ENCODE data around the gene ALK. TPM values are rescaled to one million over a fixed set of nuclear protein-coding genes. Genes with fewer than 3 reads are reported as not detected.
"Not testable (repeated sequence)": the region's sequence is repeated elsewhere in the genome, so short reads cannot be mapped to it uniquely, and the experiment has no call there.

Gene ALK
- total RNA-seq, 1 donor from 2014 or later = not detected

DNA sequence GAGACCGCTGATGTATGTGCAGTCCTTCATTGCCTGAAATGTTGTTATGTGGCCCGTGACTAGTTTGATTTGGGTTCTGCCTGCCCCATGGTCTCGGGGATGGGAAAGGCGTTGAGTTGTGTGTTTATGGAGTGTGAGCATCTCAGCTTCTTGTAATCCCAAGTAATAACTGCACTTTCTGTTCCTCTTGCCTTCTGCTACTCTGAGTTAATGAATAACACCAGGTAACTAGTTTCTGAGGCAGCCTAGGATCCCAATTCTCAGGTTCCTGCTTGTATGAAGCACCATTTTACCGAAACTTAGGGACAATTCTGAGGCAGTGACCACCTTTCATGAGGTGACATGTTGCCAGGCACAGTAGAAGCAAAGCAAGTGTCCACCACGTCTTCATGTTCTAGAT is 170.0 kb downstream of the ALK start:
- FAIRE-seq = no peak
- H3K4me3 ChIP-seq (ENCODE audit: low read depth, low read length) = no peak overlapping the region
- no peaks in the 10 kb centered on the region for H3K36me3 ChIP-seq (ENCODE audit: control insufficient read depth, insufficient read depth, low read length)
- no peak for DNase-seq (ENCODE audit: low read depth)
- no peak for TF ChIP-seq CTCF (IDR thresholded peaks at IDR 0.05; ENCODE audit: insufficient read depth, low read length, severe bottlenecking)
- peaks cover 7% of the 10 kb centered on the region for H3K27me3 ChIP-seq (ENCODE audit: control insufficient read depth, insufficient read depth, low read length)

- H3K27me3 ChIP-seq (ENCODE audit: control insufficient read depth, insufficient read depth, low read length); DNase-seq (ENCODE audit: low read depth); FAIRE-seq: not testable (repeated sequence)
These were observed 170.9 kb downstream of the ALK start for GRCh38 chr2:29750463-29750862.

DNA sequence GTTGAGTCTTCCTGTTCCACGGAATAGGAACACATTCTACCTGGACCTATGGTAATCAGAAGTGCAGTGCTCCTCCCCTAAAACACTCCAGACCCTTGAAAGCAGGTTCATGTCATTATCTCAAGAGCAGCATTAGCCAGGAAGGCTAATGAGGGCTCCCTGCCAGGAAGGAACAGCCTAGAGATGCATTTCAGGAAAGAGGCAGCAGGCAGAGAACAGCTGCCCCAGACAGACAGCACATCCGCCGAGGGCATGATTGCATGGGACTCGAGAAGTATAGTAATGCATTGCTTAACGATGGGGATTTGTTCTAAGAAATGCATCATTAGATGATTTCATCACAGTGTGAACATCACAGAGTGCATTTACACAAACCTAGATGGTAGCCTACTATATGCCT is 171.5 kb downstream of the ALK start:
- H3K36me3 ChIP-seq (ENCODE audit: control insufficient read depth, insufficient read depth, low read length) = no peaks in the 10 kb centered on the region
- DNase-seq (ENCODE audit: low read depth) = peak; percentile 37
- H3K4me3 ChIP-seq (ENCODE audit: low read depth, low read length) = no peak overlapping the region
- no peak for TF ChIP-seq CTCF (IDR thresholded peaks at IDR 0.05; ENCODE audit: insufficient read depth, low read length, severe bottlenecking)
- no peak for FAIRE-seq
- peaks cover 4% of the 10 kb centered on the region for H3K27me3 ChIP-seq (ENCODE audit: control insufficient read depth, insufficient read depth, low read length)

More at GRCh38 chr2:29750463-29750862, 170.9 kb downstream of the ALK start:
- H3K36me3 ChIP-seq (ENCODE audit: control insufficient read depth, insufficient read depth, low read length); H3K4me3 ChIP-seq (ENCODE audit: low read depth, low read length): not testable (repeated sequence)

DNA sequence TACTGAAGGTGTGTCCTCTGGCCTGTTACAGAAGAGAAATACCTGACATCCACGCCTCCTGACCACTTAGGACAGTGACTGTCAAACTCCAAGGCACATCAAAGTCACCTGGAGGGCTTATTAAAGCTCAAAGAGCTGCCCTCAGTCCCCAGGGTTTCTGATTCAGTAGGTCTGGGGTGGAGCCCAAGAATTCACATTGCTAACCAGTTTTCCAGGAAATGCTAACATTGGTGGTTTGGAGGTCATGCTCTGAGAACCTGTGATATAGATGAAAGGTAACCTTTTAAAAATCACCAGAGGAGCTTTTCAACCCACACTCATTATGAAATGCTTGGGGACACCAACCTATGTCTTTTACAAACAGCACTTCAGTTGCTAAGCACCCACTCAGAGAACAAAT is 172.3 kb downstream of the ALK start:
- H3K36me3 ChIP-seq (ENCODE audit: control insufficient read depth, insufficient read depth, low read length) = no peaks in the 10 kb centered on the region
- no peak for FAIRE-seq
- TF ChIP-seq CTCF (IDR thresholded peaks at IDR 0.05; ENCODE audit: insufficient read depth, low read length, severe bottlenecking) = no peak
- peak; percentile 52 for DNase-seq (ENCODE audit: low read depth)
- no peak overlapping the region for H3K4me3 ChIP-seq (ENCODE audit: low read depth, low read length)
- peaks cover 4% of the 10 kb centered on the region for H3K27me3 ChIP-seq (ENCODE audit: control insufficient read depth, insufficient read depth, low read length)

DNA sequence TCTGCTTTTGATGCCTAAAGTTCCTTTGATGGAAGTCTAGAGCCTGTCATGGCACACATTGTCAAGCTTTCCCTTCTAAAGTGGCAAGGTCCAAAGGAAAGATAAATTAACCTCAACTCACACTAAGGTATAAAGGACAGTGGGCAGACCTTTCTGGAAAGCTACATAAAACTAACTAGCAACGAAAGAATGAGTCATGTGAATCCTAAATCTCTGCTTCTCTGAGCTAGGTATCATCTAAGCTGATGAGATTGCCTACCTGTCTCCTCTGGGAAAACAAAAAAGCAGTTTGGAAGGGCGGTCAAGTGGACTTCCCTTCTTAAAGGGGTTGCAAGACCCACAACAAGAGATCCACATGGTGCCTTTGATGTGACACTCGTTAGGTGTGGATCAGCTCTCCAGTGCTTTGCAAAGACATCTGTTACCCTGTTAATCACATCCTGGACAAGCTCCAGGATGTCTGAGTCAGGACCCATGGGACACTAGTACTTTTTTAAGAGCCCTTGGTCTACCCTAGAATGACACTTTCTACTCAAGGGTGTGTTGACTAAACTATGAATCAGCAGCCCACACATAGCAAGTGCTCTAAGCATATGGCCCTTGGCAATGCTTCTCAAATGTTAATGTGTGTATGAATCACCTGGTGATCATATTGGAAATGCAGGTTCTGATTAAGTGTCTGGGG is 173.5 kb downstream of the ALK start:
- Histone ChIP-seq H3K36me3 (ENCODE audit: control insufficient read depth, insufficient read depth, low read length) (no peaks in the 10 kb centered on the region), H3K27me3 (ENCODE audit: control insufficient read depth, insufficient read depth, low read length) (peaks cover 4% of the 10 kb centered on the region), H3K4me3 (ENCODE audit: low read depth, low read length) (no peak overlapping the region)
- DNase-seq (ENCODE audit: low read depth) (peak; percentile 100), FAIRE-seq (peak; percentile 98)
- no peak for TF ChIP-seq CTCF (IDR thresholded peaks at IDR 0.05; ENCODE audit: insufficient read depth, low read length, severe bottlenecking)

GRCh38 chr2:29744976-29745375 is 176.4 kb downstream of the ALK start:
- FAIRE-seq (no peak), DNase-seq (ENCODE audit: low read depth) (no peak)
- no peak overlapping the region for H3K4me3 ChIP-seq (ENCODE audit: low read depth, low read length)
- no peaks in the 10 kb centered on the region for H3K36me3 ChIP-seq (ENCODE audit: control insufficient read depth, insufficient read depth, low read length)
- no peaks in the 10 kb centered on the region for H3K27me3 ChIP-seq (ENCODE audit: control insufficient read depth, insufficient read depth, low read length)
- no peak for TF ChIP-seq CTCF (IDR thresholded peaks at IDR 0.05; ENCODE audit: insufficient read depth, low read length, severe bottlenecking)
